ENCODE measurements around the gene MTURN. TPM values are rescaled to one million over a fixed set of nuclear protein-coding genes. Genes with fewer than 3 reads are reported as not detected.

Gene MTURN
- total RNA-seq, 1 donor from 2014 or later = 8.1 TPM

DNA sequence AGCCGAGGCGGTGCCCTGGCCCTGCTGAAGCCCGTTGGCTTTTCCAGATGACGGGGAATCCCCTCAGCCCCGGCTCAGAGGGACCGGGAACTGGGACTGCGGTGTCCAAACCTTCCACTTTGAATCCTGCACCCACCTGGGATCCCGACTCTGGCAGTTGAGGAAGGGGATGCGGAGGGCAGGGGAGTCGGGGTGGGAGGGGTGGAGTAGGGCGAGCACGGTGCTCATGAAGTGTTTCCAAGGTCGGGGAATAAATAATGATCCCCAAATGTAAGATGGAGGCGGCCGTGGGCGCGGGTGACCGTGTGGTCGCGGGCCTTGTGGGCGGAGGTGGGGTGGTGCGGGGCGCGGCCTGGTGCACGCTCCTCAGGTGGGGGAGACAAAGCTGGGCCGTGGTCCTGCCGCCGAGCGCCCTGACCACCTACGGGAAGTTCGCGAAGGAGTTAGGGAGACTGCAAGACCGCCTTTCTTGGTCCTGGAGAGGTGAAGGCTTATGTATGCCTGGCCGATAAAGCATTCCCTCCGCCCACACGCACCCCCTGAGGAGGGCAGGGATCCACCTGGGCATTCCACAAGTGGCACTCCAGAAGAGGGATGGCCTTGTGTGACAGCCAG is 1.4 kb downstream of the MTURN start:
- DNase-seq (ENCODE audit: low read depth, low spot score) = no peak

DNA sequence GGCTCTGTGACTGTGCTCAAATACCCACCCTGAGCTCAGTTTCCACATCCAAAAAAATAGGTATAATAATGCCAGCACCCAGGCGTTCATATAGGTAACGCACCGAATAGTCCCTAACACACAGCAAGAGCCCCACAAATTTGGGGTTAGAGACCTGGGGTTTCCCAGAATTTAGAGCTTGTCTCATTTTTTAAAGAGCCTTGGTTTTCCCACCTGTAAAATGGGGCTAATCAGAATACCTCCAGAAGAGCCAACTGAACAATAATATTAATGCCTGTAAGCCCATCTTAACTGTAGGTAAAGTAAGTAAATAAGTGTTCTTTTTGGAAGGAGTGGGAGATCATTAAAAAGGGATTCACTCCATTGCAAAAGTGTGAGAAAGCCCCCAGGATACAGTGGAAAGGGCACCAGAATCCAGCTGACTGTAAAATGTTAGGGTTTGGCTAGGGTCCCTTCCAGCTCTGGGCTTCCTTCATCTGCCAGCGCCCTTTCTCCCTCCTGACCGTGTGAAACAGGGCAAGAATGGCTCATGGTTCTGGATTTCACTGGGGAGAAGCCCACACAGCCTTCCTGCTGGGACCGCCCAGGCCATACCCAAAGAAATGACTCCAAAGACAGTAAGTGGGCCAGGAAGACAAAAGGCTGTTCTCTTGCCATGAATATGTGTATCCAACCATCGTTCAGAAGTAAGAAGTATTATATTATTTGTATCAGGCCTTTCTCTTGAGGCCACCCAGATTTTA is 2.1 kb downstream of the MTURN start:
- DNase-seq (ENCODE audit: low read depth, low spot score) = no peak

DNA sequence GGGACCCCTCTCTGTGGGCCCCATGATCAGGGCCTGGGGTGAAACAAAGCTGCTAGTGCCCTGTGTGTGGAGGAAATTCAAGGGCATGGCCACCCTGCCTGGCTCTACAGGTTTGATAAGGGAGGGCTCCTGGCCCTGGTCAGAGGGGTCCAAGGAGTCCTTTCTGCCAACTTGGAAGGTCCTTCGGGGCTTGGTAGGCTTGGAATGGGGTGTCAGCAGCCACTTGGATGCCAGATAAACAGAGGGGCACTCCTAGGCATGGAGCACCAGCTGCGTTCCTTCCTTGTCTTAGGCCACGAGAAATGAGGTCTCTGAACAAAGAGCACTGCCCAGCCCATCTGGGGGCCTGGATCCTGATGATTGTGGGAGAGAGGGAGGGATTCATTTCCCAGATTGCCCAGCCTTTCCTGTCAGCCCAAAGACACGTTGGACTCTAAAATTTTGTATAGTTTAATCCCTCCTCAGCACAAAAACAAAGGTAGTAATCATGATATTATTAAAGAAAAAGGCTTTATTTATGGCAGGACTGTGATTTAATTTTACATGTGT is 5.1 kb downstream of the MTURN start:
- no peak for DNase-seq (ENCODE audit: low read depth, low spot score)

DNA sequence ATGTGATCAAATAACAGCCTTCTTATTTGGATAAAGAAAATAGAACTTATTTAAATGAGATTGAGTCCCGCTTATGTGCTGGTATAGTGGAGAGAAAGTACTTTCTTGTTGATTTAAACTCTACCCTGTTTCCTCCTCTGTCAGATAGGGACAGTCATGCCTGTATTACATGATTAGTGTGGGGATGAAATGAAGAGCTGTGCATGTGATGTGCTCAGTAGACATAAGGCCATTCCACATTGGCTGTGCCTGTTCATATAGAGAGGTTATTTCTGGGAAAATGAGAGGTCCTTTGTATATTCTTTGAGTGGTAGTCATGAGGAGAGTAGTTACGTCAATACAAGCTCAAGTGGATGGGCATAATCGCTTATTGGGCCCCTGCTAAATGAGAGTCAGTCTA is 5.7 kb downstream of the MTURN start:
- no peak for DNase-seq (ENCODE audit: low read depth, low spot score)

DNA sequence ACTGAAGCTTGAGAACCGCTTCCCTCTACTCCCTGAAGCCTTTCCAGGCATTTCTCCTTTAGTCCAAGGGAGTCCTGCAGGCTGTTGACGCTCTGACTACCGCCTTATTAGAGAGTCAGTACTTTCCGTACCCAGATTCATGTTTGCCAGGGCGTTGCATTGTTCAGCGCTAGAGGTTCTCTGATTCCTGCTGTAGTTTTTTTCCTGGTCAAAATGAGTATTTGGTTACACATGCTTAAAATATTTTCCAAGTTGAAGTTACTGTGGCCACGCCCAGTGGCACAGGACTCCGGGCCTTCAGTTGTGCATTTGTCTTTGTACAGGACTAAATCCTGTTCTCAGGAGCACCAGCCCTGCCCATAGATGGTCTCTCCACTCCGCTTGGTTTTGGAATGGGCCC is 7.9 kb downstream of the MTURN start:
- no peak for DNase-seq (ENCODE audit: low read depth, low spot score)

DNA sequence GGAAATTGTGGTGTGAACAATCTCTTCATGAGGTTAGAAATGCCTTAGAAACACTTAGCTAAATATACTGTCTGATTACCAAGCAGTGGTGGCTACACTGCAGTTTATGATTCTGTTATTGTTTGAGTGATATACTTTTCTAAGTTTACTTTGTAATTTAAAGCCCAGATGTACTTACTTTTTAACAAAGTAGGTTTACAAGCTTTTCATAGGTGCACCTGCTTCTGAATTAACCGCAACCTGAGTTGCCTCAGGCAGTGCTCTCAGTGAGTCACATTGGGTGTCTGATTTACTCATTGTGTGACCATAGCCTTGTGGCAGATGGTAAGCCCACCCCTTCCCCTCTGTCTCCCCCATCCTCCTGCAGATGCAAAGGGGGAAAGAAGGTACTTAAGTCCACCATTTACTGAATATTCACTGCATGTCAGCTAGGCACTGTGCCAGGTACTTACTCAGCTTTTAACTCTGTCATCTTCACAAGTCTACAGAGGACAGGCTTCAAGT is 9.0 kb downstream of the MTURN start:
- DNase-seq (ENCODE audit: low read depth, low spot score) = no peak

DNA sequence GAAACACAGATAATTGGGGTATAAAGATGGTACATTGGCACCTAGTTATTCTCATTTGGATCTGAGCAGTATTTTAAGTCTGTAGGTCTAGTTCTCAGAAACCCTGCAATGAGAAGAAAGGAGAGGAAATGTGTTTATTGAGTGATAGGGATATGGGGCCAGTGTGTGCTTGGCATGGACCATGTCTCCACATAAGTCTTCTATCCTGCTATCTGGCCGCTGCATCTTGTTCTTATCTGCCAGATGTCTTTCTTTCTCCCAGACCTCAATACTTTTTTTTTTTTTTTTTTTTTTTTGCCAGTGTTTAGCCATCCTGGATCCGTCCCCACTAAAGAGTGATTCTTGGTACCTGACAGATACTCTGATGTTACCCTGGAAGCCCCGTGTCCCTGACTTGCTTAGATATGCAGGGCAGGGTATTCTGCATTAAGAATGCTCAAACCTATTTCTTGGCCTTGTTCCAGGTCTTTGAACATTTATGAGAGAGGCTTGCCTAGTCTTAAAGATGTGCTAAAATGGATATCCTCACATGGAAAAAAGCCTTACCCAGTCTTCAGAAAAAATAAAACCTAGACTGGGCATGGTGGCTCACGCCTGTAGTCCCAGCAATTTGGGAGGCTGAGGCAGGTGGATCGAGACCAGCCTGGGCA is 10.0 kb downstream of the MTURN start:
- no peak for DNase-seq (ENCODE audit: low read depth, low spot score)

DNA sequence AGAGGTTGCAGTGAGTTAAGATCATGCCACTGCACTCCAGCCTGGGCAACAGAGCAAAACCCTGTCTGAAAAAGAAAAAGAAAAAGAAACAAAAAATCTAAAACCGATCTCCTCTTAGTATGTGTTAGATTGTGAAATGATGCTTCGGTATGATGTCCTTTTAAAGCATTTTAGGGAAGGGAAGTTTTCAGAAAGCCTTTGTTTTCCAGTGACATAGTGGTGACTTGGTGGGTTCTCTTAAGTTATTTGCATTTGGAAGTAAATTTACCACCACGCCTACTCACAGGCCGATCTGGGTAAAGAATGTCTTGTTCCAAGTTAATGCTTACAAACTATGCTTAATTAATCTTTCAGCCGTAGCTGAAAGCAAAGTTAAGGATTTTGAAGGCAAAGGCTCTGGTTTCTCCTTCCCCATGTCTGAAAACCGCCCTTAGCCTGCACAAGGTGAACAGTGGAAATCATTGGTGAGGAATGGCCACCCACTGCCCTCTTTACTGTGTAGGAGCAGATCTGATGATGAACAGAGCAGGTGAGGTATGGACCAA is 10.7 kb downstream of the MTURN start:
- no peak for DNase-seq (ENCODE audit: low read depth, low spot score)

DNA sequence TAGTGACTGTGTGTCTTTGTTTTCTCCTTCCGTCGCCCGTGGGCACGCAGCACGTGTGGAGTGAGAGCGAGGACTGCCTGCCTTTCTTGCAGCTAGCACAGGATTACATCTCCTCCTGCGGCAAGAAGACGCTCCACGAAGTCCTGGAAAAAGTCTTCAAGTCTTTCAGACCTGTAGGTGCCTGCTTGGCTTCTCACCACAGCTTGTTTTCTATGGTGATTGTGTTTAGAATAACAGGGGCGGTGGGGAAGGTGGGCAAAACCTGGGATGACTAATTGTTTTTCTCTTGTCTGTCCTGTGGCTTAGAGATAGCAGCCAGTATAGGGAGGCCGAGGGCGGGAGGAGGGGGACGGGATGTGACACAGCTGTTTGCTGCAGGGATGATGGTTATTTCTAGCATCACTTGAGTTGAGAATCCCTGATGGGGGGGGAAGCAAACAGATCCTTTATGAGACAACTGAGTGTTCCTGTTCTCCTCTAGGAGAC is 11.4 kb downstream of the MTURN start:
- no peak for DNase-seq (ENCODE audit: low read depth, low spot score)

DNA sequence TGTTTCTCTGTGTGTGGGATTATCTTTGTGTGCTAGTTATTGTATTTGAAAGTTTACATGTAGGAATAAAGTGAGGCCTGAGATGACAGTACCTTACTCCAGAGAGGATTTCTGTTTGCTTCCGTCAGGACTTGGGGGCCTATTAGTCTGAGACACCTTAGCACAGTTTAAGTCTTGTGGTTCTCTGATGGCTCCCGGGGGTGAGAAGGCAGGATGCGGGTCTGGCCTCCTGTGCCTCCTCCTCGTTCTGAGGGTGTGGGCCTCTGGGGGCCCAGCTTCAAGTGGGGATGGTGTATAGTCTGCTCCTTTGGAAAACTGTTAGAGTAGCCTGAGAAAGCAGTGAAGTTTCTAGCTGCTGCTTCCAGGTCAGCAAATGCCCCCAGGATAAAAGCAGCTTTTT is 12.4 kb downstream of the MTURN start:
- no peak for DNase-seq (ENCODE audit: low read depth, low spot score)

DNA sequence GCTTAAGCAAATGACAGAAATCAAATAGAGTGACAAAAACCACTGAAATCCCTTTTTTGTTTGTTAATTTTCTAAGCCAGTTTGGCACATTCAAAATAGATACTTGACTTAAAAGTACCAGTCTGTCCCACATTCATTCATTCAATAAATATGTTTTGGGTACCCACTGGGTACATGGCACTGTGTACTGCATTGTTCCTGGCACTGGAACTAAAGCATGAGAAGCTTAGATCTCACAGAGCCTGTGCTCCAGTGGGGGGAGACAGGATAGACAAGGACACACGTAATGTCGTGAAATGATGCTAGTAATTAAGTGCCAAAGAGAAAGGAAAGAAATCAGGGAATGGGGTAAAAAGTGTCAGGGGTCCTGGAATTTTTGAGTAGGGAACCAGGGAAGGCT is 13.0 kb downstream of the MTURN start:
- DNase-seq (ENCODE audit: low read depth, low spot score) = no peak

DNA sequence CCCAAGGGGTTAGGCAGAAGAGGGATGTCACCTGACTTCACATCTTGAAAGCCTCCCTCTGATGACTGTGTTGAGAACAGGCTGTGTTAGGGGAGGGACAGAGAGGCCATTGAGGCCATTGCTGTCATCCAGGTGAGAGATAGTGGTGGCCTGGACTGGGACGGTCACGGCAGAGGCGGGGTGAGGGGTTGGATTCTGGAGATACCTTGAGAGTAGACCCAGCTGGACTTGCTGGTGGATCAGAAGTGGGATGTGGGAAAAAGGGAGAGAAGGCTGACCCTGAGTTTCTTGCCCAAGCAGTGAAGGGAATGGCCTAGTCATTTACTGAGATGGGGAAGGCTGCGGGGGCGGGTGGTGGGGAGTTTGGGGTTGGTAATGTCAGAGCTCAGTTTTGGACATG is 13.6 kb downstream of the MTURN start:
- DNase-seq (ENCODE audit: low read depth, low spot score) = no peak

DNA sequence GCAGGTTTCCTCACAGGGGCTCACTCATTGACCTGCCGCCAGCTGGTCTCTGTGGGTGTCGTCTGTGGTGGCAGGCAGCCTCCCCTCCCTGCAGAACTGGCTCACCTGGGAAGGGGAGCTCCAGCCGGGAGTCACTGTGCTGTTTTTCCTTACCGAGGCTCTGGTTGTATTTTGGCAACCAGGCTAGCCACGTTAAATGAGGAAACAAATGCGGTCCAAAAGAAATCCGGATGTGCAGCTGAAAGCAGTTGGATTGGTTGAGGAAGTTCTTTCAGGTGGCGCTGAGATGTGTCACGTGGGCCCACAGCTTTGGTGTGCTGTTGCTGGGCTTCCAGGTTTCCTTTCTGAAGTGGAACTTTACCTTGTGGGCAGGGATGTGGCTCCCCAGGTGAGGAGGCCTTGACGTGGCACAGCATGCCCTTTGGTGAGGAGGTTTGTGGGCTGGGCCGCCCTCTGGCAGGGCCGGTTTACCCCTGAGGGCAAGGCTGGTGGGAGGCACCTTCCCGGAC is 14.2 kb downstream of the MTURN start:
- DNase-seq (ENCODE audit: low read depth, low spot score) = no peak

DNA sequence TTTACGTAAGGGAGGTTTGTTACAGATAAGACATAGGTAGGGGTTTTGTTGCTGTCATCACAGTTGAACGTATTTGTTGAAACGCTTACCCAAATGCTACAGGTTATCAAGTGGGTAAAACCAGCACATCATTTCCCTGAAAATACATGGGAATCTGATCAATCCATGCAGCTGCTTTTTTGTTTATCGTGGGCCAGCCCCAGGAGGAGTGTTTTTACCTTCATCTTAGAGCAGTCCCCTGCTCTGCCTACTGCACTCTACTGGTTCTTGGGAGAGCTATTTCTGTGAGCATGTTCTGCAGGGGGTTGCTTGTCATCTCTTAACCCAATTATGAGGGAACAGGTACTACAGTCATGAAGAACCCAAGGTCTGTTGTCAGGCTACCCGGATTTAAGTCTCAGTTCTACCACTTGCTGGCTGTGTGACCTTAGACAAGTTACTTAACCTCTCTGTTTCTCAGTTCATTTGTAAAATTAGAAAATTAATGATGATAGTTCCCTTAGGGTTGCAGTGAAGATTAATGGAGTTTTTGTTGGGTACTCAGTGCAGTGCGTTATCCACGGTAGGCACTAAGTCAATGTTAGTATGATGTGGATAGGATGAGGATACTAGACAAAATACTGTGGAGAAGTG is 15.0 kb downstream of the MTURN start:
- no peak for DNase-seq (ENCODE audit: low read depth, low spot score)

DNA sequence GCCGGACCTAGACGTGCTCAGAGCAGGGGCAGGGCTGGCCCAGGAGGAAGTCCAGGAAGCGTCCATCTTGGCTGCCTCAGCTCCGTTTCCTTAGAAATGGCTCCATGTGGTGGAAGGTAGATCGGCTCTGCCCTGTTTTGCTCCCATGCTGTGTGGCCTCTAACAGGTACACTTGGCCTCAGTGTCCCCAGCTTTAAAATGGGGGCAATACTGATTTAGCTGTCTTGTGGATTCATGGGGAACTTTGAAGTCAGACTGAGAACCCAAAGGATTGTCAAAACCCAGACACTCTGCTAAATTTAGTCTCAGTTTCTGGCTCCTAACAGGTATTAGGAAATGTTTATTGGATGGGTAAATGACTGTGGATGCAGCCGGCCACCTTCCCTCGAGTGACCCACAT is 15.9 kb downstream of the MTURN start:
- DNase-seq (ENCODE audit: low read depth, low spot score) = no peak

DNA sequence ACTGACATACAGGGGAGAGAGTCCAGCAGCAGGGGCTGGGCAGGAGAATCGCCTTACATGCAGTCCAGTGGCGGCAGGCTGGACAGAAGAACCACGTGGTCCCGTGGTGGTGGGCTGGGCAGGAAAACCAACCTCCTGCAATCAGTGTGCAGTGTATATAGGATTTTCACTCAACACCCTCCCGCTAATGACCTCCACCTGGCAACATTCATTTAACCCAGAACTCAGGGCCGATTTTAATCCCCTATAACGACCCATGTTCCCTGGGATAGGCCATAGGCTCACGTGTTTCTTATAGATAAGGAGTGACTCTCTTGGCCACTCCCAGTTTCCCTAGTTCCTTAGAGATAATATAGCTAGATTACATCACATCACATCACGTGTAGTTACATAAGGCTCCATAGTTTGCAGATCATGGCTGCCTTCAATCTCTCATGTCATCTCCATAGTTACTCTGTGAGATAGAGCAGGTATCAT is 19.4 kb downstream of the MTURN start:
- no peak for DNase-seq (ENCODE audit: low read depth, low spot score)

DNA sequence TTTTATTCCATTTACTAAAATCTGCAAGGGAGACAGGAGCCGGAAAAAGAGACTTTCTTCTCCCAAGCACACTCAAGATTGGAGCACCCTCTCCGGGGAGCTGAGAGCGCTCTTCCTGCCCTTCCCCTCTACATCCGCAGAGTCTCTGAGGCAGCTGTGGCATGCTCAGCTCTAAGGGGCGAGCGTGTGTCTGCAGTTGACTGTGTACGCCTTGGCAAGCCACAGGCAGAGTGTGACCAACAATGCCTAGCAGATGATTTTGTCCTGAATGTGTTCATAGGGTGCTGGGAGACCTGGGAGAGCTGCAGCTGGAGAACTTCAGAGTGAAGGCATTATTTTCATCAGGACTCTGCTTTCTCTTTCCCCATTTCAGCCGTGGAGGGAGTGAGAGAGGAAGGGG is 20.7 kb downstream of the MTURN start:
- DNase-seq (ENCODE audit: low read depth, low spot score) = no peak

DNA sequence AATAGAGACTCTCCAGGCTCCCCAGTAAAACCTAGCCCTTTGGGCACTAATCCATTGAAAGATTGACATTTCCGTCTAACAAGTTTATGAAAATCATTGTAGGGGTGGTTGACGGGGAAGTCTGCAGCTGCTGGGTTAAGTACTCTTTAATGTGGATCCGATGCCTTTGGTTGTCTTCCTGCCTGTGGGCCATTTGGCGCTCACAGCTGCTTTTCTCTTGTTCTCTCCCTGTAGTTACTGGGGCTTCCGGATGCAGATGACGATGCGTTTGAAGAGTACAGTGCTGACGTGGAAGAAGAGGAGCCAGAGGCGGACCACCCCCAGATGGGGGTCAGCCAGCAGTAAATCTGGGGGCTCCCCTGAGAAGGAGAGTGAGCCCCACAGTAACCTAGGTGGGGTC is 22.4 kb downstream of the MTURN start:
- DNase-seq (ENCODE audit: low read depth, low spot score) = no peak

DNA sequence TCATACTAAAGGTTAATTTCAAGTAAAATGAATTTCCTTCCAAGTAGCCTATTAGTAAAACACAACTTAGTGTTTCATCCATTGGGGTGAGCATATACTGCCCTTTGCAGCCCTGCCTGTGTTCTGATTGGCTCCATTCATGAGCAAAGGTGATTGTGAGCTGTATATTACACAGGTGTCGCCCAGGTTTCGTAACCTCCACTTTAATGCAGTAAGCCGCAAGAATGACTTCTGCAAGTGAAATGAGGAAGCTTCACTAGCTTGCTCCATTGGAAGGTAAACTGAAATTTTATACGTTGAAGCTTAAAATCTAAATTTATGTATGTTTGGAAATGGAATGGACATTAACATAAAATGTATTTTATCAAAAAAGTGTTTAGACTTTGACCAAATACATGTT is 24.4 kb downstream of the MTURN start:
- DNase-seq (ENCODE audit: low read depth, low spot score) = no peak

DNA sequence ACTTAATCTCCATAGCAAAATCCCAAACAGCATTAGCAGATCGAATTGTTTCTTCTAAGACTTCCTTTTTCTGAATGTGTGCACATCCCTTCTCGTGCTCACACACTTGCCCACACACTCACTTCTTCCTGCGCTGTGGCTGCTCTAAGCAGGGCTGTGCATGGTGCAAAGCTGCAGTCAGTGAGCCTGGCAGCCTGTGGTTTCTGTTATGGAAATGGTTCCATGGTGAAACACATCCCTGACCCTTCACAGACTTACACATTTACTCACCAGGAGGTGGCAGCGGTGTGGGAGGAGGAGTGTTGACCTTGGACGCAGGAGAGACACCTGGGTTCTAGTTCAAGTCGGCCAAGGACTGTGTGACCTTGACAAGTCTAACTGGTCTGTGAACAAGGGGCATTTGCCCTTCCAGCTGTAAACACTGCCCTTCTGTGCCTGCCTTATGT is 24.9 kb downstream of the MTURN start:
- no peak for DNase-seq (ENCODE audit: low read depth, low spot score)

DNA sequence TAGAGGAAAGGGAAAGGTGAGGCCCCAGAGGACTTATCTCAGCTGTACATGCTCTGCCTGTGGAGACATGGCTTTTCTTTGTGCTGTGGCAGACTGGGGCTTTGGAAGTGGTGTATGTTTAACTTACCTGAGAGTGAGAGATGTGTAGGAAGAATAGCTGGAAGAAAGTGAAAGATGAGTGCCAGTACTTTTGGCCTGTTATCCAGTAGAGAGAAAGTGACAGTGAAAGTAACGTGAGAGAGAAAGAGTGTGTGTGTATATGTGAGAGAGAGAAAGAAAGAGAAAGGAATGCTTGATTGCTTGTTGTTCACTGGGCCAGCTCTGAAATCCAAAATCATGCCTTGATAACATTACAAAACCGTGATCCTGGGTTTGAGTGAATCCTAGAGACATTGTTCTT is 25.5 kb downstream of the MTURN start:
- DNase-seq (ENCODE audit: low read depth, low spot score) = no peak

All from pulmonary artery endothelial cell (primary cell).